Prostate gland (tissue), 2 donors: ENCODE data around the gene ZXDC. TPM values are rescaled to one million over a fixed set of nuclear protein-coding genes. Genes with fewer than 3 reads are reported as not detected.

ENCODE experiments used
- DNase-seq: peaks from one replicate; pipeline ENCODE4 v3.0.0-alpha.2; 2019; ENCODE audit warnings: low spot score
- H3K27ac ChIP-seq, 2 donors: fragments of 200-600 bp; sonication (generic); 2 replicates each; pipeline ENCODE4 v1.5.1; 2017 to 2019
- H3K27me3 ChIP-seq: fragments of 200-600 bp; sonication (generic); replicated peaks from 2 replicates; pipeline ENCODE4 v1.5.1; 2019; ENCODE audit not compliant: insufficient read depth
- H3K36me3 ChIP-seq, 2 donors: fragments of 200-600 bp; sonication (generic); 1 replicate in 1 of 2; 2 replicates in 1 of 2; pipeline versions ENCODE4 v1.5.1 to v1.8.1; 2017 to 2019
- H3K4me1 ChIP-seq: fragments of 200-600 bp; sonication (generic); replicated peaks from 2 replicates; pipeline ENCODE4 v1.5.1; 2019
- H3K4me3 ChIP-seq, 2 donors: fragments of 200-600 bp; sonication (generic); 2 replicates each; pipeline ENCODE4 v1.5.1; 2017 to 2019
- H3K9me3 ChIP-seq: fragments of 200-600 bp; sonication (generic); 2 replicates; pipeline ENCODE4 v1.5.1; 2017
- CTCF ChIP-seq, 4 experiments: fragments of 200-600 bp in 2 of 4; fragments of 450-650 bp in 2 of 4; sonication (generic) in 2 of 4; IDR thresholded peaks; 1 replicate in 3 of 4; 2 replicates in 1 of 4; pipeline ENCODE4 v1.5.1; 2016 to 2019; ENCODE audit warnings: antibody characterized with exemption in 4 of 4, mild to moderate bottlenecking in 2 of 4, moderate library complexity in 2 of 4
- POLR2A ChIP-seq: fragments of 450-650 bp; IDR thresholded peaks from one replicate; pipeline ENCODE4 v1.6.1; 2016; ENCODE audit warnings: antibody characterized with exemption, mild to moderate bottlenecking
- POLR2AphosphoS5 ChIP-seq: sonication (generic); formaldehyde crosslinking; IDR thresholded peaks from one replicate; pipeline ENCODE4 v1.6.1; 2017; ENCODE audit warnings: antibody characterized with exemption
- WGBS: methylation state at CpG from one replicate; pipeline ENCODE4 v1.1.5; 2018; 5-methylcytosine and 5-hydroxymethylcytosine counted together
- intact Hi-C: fragments of 100-400 bp; cut with DNase I; formaldehyde crosslinking; loops from one replicate; pipeline ENCODE4 v1.14.2; 2022
- total RNA-seq, 2 donors: library from RNA; depleted of rRNA; stranded (reverse); fragments of >200 nt; gene quantifications; one replicate each; pipeline ENCODE4 v1.1.0, GENCODE V29; 2016

ZXDC gene
- total RNA-seq, 2 donors from 2014 or later, result 47.7 to 87.0 TPM

- Histone ChIP-seq H3K27me3 (no peaks in the 10 kb centered on the region), H3K4me3 (no peak overlapping the region), H3K36me3 (no peaks in the 10 kb centered on the region), H3K4me1 (no peaks in the 10 kb centered on the region), H3K27ac (no peak overlapping the region), H3K9me3 (no peaks in the 10 kb centered on the region)
- intact Hi-C loops, result no loop called here
- WGBS, result 88% methylated on average over 18 of the region's 18 CpGs
- TF ChIP-seq CTCF (IDR thresholded peaks at IDR 0.05) (no peak), POLR2AphosphoS5 (no peak), POLR2A (no peak)
- DNase-seq, result no peak
These were observed 38.6 kb downstream of the ZXDC start for GRCh38 chr3:126436826-126437717.

- H3K27me3 ChIP-seq, result no peaks in the 10 kb centered on the region
- intact Hi-C loops, result no loop called here
- H3K27ac ChIP-seq, result no peak overlapping the region
- no peaks in the 10 kb centered on the region for H3K9me3 ChIP-seq
- WGBS, result 92% methylated on average over 14 of the region's 14 CpGs
- TF ChIP-seq CTCF (IDR thresholded peaks at IDR 0.05) (no peak), POLR2A (no peak), POLR2AphosphoS5 (no peak)
- no peaks in the 10 kb centered on the region for H3K4me1 ChIP-seq
- no peak overlapping the region for H3K4me3 ChIP-seq
- no peak for DNase-seq
- no peaks in the 10 kb centered on the region for H3K36me3 ChIP-seq
These were observed 40.0 kb downstream of the ZXDC start for GRCh38 chr3:126435456-126436315.

GRCh38 chr3:126434931-126435411 is 40.7 kb downstream of the ZXDC start:
- intact Hi-C loops, result no loop called here
- TF ChIP-seq CTCF (IDR thresholded peaks at IDR 0.05), result no peak
- TF ChIP-seq POLR2AphosphoS5, result no peak
- TF ChIP-seq POLR2A, result no peak
- Histone ChIP-seq H3K27me3 (no peaks in the 10 kb centered on the region), H3K9me3 (no peaks in the 10 kb centered on the region), H3K4me3 (no peak overlapping the region), H3K27ac (no peak overlapping the region), H3K4me1 (no peaks in the 10 kb centered on the region), H3K36me3 (no peaks in the 10 kb centered on the region)
- DNase-seq, result no peak
- WGBS, result 89% methylated on average over 8 of the region's 8 CpGs

- no peak for DNase-seq
- H3K27ac ChIP-seq, result no peak overlapping the region
- no peaks in the 10 kb centered on the region for H3K36me3 ChIP-seq
- H3K27me3 ChIP-seq, result no peaks in the 10 kb centered on the region
- intact Hi-C loops, result no loop called here
- H3K9me3 ChIP-seq, result no peaks in the 10 kb centered on the region
- no peaks in the 10 kb centered on the region for H3K4me1 ChIP-seq
- TF ChIP-seq POLR2A (no peak), POLR2AphosphoS5 (no peak), CTCF (IDR thresholded peaks at IDR 0.05) (no peak)
- H3K4me3 ChIP-seq, result no peak overlapping the region
- WGBS, result 92% methylated on average over 6 of the region's 6 CpGs
These were observed 41.5 kb downstream of the ZXDC start for GRCh38 chr3:126434264-126434590.
